HEK293 (cell line): ENCODE measurements around the gene ADAMTS16.

Source experiments
- GLIS2 ChIP-seq: fragments of 450-650 bp; formaldehyde crosslinking; IDR thresholded peaks from 2 replicates; pipeline ENCODE4 v1.5.1; 2016; ENCODE audit warnings: missing biosample characterization, missing genetic modification characterization
- HOXA7 ChIP-seq: sonication (generic); formaldehyde crosslinking; IDR thresholded peaks from 2 replicates; pipeline ENCODE4 v1.8.1; 2022; ENCODE audit warnings: missing genetic modification reagents, borderline replicate concordance
- KLF10 ChIP-seq: fragments of 450-650 bp; IDR thresholded peaks from 2 replicates; pipeline ENCODE4 v1.5.1; 2018; ENCODE audit warnings: missing biosample characterization, mild to moderate bottlenecking, missing genetic modification characterization
- MZF1 ChIP-seq: fragments of 450-650 bp; formaldehyde crosslinking; IDR thresholded peaks from 2 replicates; pipeline ENCODE4 v1.5.1; 2017; ENCODE audit warnings: missing biosample characterization, missing genetic modification characterization, borderline replicate concordance
- OSR2 ChIP-seq: fragments of 450-650 bp; formaldehyde crosslinking; IDR thresholded peaks from 2 replicates; pipeline ENCODE4 v1.5.1; 2016; ENCODE audit warnings: missing biosample characterization, missing genetic modification characterization
- ZBTB1 ChIP-seq: fragments of 450-650 bp; formaldehyde crosslinking; IDR thresholded peaks from 2 replicates; pipeline ENCODE4 v1.5.1; 2016; ENCODE audit warnings: missing biosample characterization, missing genetic modification characterization
- ZBTB17 ChIP-seq: fragments of 450-650 bp; formaldehyde crosslinking; IDR thresholded peaks from 2 replicates; pipeline ENCODE4 v1.5.1; 2016; ENCODE audit warnings: missing biosample characterization, missing genetic modification characterization
- ZBTB8A ChIP-seq: fragments of 450-650 bp; formaldehyde crosslinking; IDR thresholded peaks from 2 replicates; pipeline ENCODE4 v1.5.1; 2016; ENCODE audit warnings: missing biosample characterization, missing genetic modification characterization
- ZFP37 ChIP-seq: fragments of 450-650 bp; formaldehyde crosslinking; IDR thresholded peaks from 2 replicates; pipeline ENCODE4 v1.5.1; 2016; ENCODE audit warnings: missing biosample characterization, missing genetic modification characterization
- ZFP69B ChIP-seq: fragments of 450-650 bp; formaldehyde crosslinking; IDR thresholded peaks from 2 replicates; pipeline ENCODE4 v1.5.1; 2016; ENCODE audit warnings: missing biosample characterization, missing genetic modification characterization
- ZIC2 ChIP-seq: fragments of 450-650 bp; formaldehyde crosslinking; IDR thresholded peaks from 2 replicates; pipeline ENCODE4 v1.5.1; 2016; ENCODE audit warnings: missing biosample characterization, missing genetic modification characterization
- ZNF19 ChIP-seq: fragments of 450-650 bp; formaldehyde crosslinking; IDR thresholded peaks from 2 replicates; pipeline ENCODE4; 2016; ENCODE audit warnings: missing biosample characterization, missing genetic modification characterization, low read depth
- ZNF311 ChIP-seq: fragments of 450-650 bp; formaldehyde crosslinking; IDR thresholded peaks from 2 replicates; pipeline ENCODE4 v1.5.1; 2017; ENCODE audit warnings: missing biosample characterization, missing genetic modification characterization, borderline replicate concordance
- ZNF335 ChIP-seq: fragments of 450-650 bp; formaldehyde crosslinking; conservative IDR thresholded peaks from 2 replicates; pipeline ENCODE4 v1.5.1; 2016; ENCODE audit warnings: missing biosample characterization, missing genetic modification characterization
- ZNF416 ChIP-seq: fragments of 450-650 bp; formaldehyde crosslinking; IDR thresholded peaks from 2 replicates; pipeline ENCODE4 v1.5.1; 2016; ENCODE audit warnings: missing biosample characterization, missing genetic modification characterization
- ZNF501 ChIP-seq: fragments of 450-650 bp; formaldehyde crosslinking; IDR thresholded peaks from 2 replicates; pipeline ENCODE4 v1.5.1; 2016; ENCODE audit warnings: missing biosample characterization, missing genetic modification characterization
- ZNF610 ChIP-seq: fragments of 450-650 bp; formaldehyde crosslinking; IDR thresholded peaks from 2 replicates; pipeline ENCODE4 v1.5.1; 2016; ENCODE audit warnings: missing biosample characterization, missing genetic modification characterization, borderline replicate concordance
- ZNF626 ChIP-seq: fragments of 450-650 bp; sonication (Bioruptor Pico); formaldehyde crosslinking; IDR thresholded peaks from 2 replicates; pipeline ENCODE4 v1.5.1; 2018; ENCODE audit warnings: missing biosample characterization, missing genetic modification characterization, inconsistent platforms
- ZNF660 ChIP-seq: fragments of 450-650 bp; IDR thresholded peaks from 2 replicates; pipeline ENCODE4 v1.5.1; 2018; ENCODE audit warnings: missing biosample characterization, mild to moderate bottlenecking, missing genetic modification characterization
- ZNF768 ChIP-seq: fragments of 450-650 bp; formaldehyde crosslinking; IDR thresholded peaks from 2 replicates; pipeline ENCODE4 v1.5.1; 2018; ENCODE audit warnings: missing biosample characterization, mild to moderate bottlenecking, missing genetic modification characterization
- ZSCAN23 ChIP-seq: fragments of 450-650 bp; formaldehyde crosslinking; IDR thresholded peaks from 2 replicates; pipeline ENCODE4 v1.5.1; 2016; ENCODE audit warnings: missing biosample characterization, missing genetic modification characterization
- TF ChIP-seq, protein P1 (sequence below): fragments of 450-650 bp; formaldehyde crosslinking; IDR thresholded peaks from 2 replicates; pipeline ENCODE4 v1.5.1; 2016; ENCODE audit warnings: missing biosample characterization, missing genetic modification characterization
- TF ChIP-seq, protein P2 (sequence below): fragments of 450-650 bp; IDR thresholded peaks from 2 replicates; pipeline ENCODE4 v1.5.1; 2018; ENCODE audit warnings: missing biosample characterization, missing genetic modification characterization
- TF ChIP-seq, protein P3 (sequence below): fragments of 450-650 bp; formaldehyde crosslinking; IDR thresholded peaks from 2 replicates; pipeline ENCODE4 v1.5.1; 2016; ENCODE audit warnings: missing biosample characterization, missing genetic modification characterization
- TF ChIP-seq, protein P4 (sequence below): fragments of 450-650 bp; formaldehyde crosslinking; IDR thresholded peaks from 2 replicates; pipeline ENCODE4 v1.5.1; 2016; ENCODE audit warnings: missing biosample characterization, missing genetic modification characterization
- TF ChIP-seq, protein P5 (sequence below): fragments of 450-650 bp; formaldehyde crosslinking; IDR thresholded peaks from 2 replicates; pipeline ENCODE4 v1.5.1; 2017; ENCODE audit warnings: missing biosample characterization, missing genetic modification characterization
- TF ChIP-seq, protein P6 (sequence below): fragments of 450-650 bp; formaldehyde crosslinking; IDR thresholded peaks from 2 replicates; pipeline ENCODE4 v1.5.1; 2016; ENCODE audit warnings: missing biosample characterization, missing genetic modification characterization, borderline replicate concordance
- TF ChIP-seq, protein P7 (sequence below): fragments of 450-650 bp; formaldehyde crosslinking; optimal IDR thresholded peaks from 2 replicates; pipeline ENCODE3; 2016; ENCODE audit warnings: missing biosample characterization, mild to moderate bottlenecking, missing genetic modification characterization

ADAMTS16 gene

DNA sequence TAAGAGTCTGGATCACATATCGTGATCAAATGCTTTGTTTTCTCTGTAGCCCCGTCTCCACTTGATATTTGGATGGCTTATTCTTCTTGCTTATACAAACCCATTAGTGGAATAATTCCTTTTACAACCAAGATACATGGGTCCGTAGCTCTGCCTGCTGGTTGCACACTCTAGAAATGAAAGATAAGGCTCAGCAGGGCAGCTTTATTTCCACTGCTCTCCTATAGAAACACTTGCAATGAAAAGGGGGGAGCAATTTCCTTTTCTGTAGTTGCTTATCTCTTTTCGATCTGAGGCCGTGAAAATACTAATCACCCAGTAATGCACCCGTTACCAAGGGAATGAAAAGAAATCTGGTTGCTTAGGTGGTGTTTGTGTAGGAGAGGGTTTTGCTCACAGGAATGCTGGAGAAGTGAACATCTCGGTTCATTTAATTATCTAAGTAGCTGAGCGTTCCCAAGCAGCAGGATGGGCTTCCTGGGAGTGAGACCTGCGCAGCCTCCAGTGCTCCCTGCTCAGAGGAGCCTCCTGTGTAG lies 131.7 kb downstream of the ADAMTS16 start (continued):
- TF ChIP-seq, protein P1, sequence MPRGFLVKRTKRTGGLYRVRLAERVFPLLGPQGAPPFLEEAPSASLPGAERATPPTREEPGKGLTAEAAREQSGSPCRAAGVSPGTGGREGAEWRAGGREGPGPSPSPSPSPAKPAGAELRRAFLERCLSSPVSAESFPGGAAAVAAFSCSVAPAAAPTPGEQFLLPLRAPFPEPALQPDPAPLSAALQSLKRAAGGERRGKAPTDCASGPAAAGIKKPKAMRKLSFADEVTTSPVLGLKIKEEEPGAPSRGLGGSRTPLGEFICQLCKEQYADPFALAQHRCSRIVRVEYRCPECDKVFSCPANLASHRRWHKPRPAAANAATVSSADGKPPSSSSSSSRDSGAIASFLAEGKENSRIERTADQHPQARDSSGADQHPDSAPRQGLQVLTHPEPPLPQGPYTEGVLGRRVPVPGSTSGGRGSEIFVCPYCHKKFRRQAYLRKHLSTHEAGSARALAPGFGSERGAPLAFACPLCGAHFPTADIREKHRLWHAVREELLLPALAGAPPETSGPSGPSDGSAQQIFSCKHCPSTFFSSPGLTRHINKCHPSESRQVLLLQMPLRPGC (tag by site-specific recombination) = peak; percentile 44; the same call in 1 of the 2 replicates
- TF ChIP-seq, protein P2, sequence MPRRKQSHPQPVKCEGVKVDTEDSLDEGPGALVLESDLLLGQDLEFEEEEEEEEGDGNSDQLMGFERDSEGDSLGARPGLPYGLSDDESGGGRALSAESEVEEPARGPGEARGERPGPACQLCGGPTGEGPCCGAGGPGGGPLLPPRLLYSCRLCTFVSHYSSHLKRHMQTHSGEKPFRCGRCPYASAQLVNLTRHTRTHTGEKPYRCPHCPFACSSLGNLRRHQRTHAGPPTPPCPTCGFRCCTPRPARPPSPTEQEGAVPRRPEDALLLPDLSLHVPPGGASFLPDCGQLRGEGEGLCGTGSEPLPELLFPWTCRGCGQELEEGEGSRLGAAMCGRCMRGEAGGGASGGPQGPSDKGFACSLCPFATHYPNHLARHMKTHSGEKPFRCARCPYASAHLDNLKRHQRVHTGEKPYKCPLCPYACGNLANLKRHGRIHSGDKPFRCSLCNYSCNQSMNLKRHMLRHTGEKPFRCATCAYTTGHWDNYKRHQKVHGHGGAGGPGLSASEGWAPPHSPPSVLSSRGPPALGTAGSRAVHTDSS (tag by site-specific recombination) = no peak
- TF ChIP-seq HOXA7 (CRISPR knock-in tag) = no peak
- TF ChIP-seq ZNF335 (tag by site-specific recombination) = peak; percentile 88
- TF ChIP-seq ZIC2 = peak; percentile 91
- no peak for TF ChIP-seq ZNF610 (tag by site-specific recombination)
- TF ChIP-seq KLF10 (tag by site-specific recombination) = peak; percentile 31; the same call in 1 of the 2 replicates
- TF ChIP-seq ZSCAN23 (tag by site-specific recombination) = peak; percentile 66; the same call in 1 of the 2 replicates
- TF ChIP-seq ZBTB17 = peak; percentile 82
- TF ChIP-seq, protein P3, sequence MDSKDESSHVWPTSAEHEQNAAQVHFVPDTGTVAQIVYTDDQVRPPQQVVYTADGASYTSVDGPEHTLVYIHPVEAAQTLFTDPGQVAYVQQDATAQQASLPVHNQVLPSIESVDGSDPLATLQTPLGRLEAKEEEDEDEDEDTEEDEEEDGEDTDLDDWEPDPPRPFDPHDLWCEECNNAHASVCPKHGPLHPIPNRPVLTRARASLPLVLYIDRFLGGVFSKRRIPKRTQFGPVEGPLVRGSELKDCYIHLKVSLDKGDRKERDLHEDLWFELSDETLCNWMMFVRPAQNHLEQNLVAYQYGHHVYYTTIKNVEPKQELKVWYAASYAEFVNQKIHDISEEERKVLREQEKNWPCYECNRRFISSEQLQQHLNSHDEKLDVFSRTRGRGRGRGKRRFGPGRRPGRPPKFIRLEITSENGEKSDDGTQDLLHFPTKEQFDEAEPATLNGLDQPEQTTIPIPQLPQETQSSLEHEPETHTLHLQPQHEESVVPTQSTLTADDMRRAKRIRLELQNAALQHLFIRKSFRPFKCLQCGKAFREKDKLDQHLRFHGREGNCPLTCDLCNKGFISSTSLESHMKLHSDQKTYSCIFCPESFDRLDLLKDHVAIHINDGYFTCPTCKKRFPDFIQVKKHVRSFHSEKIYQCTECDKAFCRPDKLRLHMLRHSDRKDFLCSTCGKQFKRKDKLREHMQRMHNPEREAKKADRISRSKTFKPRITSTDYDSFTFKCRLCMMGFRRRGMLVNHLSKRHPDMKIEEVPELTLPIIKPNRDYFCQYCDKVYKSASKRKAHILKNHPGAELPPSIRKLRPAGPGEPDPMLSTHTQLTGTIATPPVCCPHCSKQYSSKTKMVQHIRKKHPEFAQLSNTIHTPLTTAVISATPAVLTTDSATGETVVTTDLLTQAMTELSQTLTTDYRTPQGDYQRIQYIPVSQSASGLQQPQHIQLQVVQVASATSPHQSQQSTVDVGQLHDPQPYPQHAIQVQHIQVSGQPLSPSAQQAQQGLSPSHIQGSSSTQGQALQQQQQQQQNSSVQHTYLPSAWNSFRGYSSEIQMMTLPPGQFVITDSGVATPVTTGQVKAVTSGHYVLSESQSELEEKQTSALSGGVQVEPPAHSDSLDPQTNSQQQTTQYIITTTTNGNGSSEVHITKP (tag by site-specific recombination) = peak; percentile 57; the same call in 1 of the 2 replicates
- TF ChIP-seq, protein P4, sequence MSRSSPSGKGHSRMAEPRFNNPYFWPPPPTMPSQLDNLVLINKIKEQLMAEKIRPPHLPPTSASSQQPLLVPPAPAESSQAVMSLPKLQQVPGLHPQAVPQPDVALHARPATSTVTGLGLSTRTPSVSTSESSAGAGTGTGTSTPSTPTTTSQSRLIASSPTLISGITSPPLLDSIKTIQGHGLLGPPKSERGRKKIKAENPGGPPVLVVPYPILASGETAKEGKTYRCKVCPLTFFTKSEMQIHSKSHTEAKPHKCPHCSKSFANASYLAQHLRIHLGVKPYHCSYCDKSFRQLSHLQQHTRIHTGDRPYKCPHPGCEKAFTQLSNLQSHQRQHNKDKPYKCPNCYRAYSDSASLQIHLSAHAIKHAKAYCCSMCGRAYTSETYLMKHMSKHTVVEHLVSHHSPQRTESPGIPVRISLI (tag by site-specific recombination) = no peak
- TF ChIP-seq OSR2 (tag by site-specific recombination) = peak; percentile 92
- TF ChIP-seq ZNF501 (tag by site-specific recombination) = no peak
- TF ChIP-seq, protein P5, sequence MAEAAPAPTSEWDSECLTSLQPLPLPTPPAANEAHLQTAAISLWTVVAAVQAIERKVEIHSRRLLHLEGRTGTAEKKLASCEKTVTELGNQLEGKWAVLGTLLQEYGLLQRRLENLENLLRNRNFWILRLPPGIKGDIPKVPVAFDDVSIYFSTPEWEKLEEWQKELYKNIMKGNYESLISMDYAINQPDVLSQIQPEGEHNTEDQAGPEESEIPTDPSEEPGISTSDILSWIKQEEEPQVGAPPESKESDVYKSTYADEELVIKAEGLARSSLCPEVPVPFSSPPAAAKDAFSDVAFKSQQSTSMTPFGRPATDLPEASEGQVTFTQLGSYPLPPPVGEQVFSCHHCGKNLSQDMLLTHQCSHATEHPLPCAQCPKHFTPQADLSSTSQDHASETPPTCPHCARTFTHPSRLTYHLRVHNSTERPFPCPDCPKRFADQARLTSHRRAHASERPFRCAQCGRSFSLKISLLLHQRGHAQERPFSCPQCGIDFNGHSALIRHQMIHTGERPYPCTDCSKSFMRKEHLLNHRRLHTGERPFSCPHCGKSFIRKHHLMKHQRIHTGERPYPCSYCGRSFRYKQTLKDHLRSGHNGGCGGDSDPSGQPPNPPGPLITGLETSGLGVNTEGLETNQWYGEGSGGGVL (tag by site-specific recombination) = peak; percentile 43
- TF ChIP-seq, protein P6, sequence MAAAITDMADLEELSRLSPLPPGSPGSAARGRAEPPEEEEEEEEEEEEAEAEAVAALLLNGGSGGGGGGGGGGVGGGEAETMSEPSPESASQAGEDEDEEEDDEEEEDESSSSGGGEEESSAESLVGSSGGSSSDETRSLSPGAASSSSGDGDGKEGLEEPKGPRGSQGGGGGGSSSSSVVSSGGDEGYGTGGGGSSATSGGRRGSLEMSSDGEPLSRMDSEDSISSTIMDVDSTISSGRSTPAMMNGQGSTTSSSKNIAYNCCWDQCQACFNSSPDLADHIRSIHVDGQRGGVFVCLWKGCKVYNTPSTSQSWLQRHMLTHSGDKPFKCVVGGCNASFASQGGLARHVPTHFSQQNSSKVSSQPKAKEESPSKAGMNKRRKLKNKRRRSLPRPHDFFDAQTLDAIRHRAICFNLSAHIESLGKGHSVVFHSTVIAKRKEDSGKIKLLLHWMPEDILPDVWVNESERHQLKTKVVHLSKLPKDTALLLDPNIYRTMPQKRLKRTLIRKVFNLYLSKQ (tag by site-specific recombination) = no peak
- peak; percentile 59; the same call in 1 of the 2 replicates for TF ChIP-seq MZF1 (tag by site-specific recombination)
- no peak for TF ChIP-seq GLIS2 (tag by site-specific recombination)
- TF ChIP-seq, protein P7, sequence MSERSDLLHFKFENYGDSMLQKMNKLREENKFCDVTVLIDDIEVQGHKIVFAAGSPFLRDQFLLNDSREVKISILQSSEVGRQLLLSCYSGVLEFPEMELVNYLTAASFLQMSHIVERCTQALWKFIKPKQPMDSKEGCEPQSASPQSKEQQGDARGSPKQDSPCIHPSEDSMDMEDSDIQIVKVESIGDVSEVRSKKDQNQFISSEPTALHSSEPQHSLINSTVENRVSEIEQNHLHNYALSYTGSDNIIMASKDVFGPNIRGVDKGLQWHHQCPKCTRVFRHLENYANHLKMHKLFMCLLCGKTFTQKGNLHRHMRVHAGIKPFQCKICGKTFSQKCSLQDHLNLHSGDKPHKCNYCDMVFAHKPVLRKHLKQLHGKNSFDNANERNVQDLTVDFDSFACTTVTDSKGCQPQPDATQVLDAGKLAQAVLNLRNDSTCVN (tag by site-specific recombination) = no peak
- no peak for TF ChIP-seq ZBTB1 (tag by site-specific recombination)
- no peak for TF ChIP-seq ZNF311
- no peak for TF ChIP-seq ZNF626
- TF ChIP-seq ZNF768 = no peak
- 0 out of 2 replicates have a peak, but pooled peaks have one; percentile 30 for TF ChIP-seq ZBTB8A (tag by site-specific recombination)
- no peak for TF ChIP-seq ZNF660 (tag by site-specific recombination)
- TF ChIP-seq ZFP37 (tag by site-specific recombination) = no peak
- TF ChIP-seq ZNF19 (tag by site-specific recombination) = no peak
- 0 out of 2 replicates have a peak, but pooled peaks have one; percentile 16 for TF ChIP-seq ZFP69B (tag by site-specific recombination)
- no peak for TF ChIP-seq ZNF416
